ENCODE measurements around the gene PARD3.

GRCh38 chr10:34612446-34612845 lies 202.7 kb downstream of the PARD3 start:
- TF ChIP-seq EP300 (IDR thresholded peaks at IDR 0.05) (no peak), MAZ (IDR thresholded peaks at IDR 0.05; ENCODE audit: borderline replicate concordance, low read depth, low read length) (no peak), CTCF (IDR thresholded peaks at IDR 0.05) (no peak), CEBPB (IDR thresholded peaks at IDR 0.05) (no peak), POLR2A (IDR thresholded peaks at IDR 0.05; ENCODE audit: low read length) (no peak), TFCP2L1 (CRISPR knock-in tag; IDR thresholded peaks at IDR 0.05) (no peak), MAFK (IDR thresholded peaks at IDR 0.05; ENCODE audit: partially characterized antibody) (no peak), PBX3 (IDR thresholded peaks at IDR 0.05) (no peak), MYC (IDR thresholded peaks at IDR 0.05; ENCODE audit: borderline replicate concordance, low read length) (no peak), HOXA7 (CRISPR knock-in tag; IDR thresholded peaks at IDR 0.05) (no peak), SMC3 (IDR thresholded peaks at IDR 0.05) (no peak)
- TF ChIP-seq, protein P1, sequence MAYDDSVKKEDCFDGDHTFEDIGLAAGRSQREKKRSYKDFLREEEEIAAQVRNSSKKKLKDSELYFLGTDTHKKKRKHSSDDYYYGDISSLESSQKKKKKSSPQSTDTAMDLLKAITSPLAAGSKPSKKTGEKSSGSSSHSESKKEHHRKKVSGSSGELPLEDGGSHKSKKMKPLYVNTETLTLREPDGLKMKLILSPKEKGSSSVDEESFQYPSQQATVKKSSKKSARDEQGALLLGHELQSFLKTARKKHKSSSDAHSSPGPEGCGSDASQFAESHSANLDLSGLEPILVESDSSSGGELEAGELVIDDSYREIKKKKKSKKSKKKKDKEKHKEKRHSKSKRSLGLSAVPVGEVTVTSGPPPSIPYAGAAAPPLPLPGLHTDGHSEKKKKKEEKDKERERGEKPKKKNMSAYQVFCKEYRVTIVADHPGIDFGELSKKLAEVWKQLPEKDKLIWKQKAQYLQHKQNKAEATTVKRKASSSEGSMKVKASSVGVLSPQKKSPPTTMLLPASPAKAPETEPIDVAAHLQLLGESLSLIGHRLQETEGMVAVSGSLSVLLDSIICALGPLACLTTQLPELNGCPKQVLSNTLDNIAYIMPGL (CRISPR knock-in tag; IDR thresholded peaks at IDR 0.05; ENCODE audit: borderline replicate concordance), result no peak

Measured in A549 (cell line).